ENCODE results near the gene NLGN4Y.

GRCh38 chrY:14504592-14504991 is 19.7 kb upstream of the NLGN4Y start:
- TF ChIP-seq, protein P1, sequence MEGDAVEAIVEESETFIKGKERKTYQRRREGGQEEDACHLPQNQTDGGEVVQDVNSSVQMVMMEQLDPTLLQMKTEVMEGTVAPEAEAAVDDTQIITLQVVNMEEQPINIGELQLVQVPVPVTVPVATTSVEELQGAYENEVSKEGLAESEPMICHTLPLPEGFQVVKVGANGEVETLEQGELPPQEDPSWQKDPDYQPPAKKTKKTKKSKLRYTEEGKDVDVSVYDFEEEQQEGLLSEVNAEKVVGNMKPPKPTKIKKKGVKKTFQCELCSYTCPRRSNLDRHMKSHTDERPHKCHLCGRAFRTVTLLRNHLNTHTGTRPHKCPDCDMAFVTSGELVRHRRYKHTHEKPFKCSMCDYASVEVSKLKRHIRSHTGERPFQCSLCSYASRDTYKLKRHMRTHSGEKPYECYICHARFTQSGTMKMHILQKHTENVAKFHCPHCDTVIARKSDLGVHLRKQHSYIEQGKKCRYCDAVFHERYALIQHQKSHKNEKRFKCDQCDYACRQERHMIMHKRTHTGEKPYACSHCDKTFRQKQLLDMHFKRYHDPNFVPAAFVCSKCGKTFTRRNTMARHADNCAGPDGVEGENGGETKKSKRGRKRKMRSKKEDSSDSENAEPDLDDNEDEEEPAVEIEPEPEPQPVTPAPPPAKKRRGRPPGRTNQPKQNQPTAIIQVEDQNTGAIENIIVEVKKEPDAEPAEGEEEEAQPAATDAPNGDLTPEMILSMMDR (IDR thresholded peaks at IDR 0.05; ENCODE audit: poor library complexity), result no peak
- TF ChIP-seq EZH2 (IDR thresholded peaks at IDR 0.05; ENCODE audit: borderline replicate concordance), result no peak

Data from hepatocyte (in vitro differentiated cells).